ENCODE results near the gene LRP2. TPM values are rescaled to one million over a fixed set of nuclear protein-coding genes. Genes with fewer than 3 reads are reported as not detected.
"Not testable (repeated sequence)": the region's sequence is repeated elsewhere in the genome, so short reads cannot be mapped to it uniquely, and the experiment has no call there.

LRP2 gene
- total and polyA plus RNA-seq, 7 donors: 1.9 TPM; not detected in 6

GRCh38 chr2:169139145-169139544, 223.2 kb downstream of the LRP2 start:
- no peak for DNase-seq

GRCh38 chr2:169137924-169138323, 224.4 kb downstream of the LRP2 start:
- Histone ChIP-seq H3K36me3 (no peaks in the 10 kb centered on the region), H3K4me3 (no peak overlapping the region), H3K4me1 (no peaks in the 10 kb centered on the region), H3K27ac (no peak overlapping the region), H3K27me3 (no peaks in the 10 kb centered on the region), H3K9me3 (no peaks in the 10 kb centered on the region)
- 59 to 67% methylated on average over 2 of the region's 2 CpGs for WGBS, 2 donors
- TF ChIP-seq POLR2A (IDR thresholded peaks at IDR 0.05): no peak
- TF ChIP-seq EP300 (IDR thresholded peaks at IDR 0.05): no peak
- no peak for TF ChIP-seq POLR2AphosphoS5 (IDR thresholded peaks at IDR 0.05)
- no peak for TF ChIP-seq CTCF (IDR thresholded peaks at IDR 0.05)
- no peak for DNase-seq
- intact Hi-C loops (cut with DNase I): no loop called here

More at GRCh38 chr2:169139145-169139544, 223.2 kb downstream of the LRP2 start:
- intact Hi-C loops (cut with DNase I): no loop called here
- Histone ChIP-seq H3K36me3 (no peaks in the 10 kb centered on the region), H3K27me3 (no peaks in the 10 kb centered on the region), H3K4me3 (no peak overlapping the region), H3K4me1 (no peaks in the 10 kb centered on the region), H3K27ac (no peak overlapping the region), H3K9me3 (no peaks in the 10 kb centered on the region)
- WGBS, 2 donors: 86 to 87% methylated on average over 7 of the region's 7 CpGs
- TF ChIP-seq POLR2A (IDR thresholded peaks at IDR 0.05): no peak
- TF ChIP-seq CTCF (IDR thresholded peaks at IDR 0.05): no peak
- TF ChIP-seq EP300 (IDR thresholded peaks at IDR 0.05): no peak
- TF ChIP-seq POLR2AphosphoS5 (IDR thresholded peaks at IDR 0.05): no peak

- H3K36me3 ChIP-seq: no peaks in the 10 kb centered on the region
- TF ChIP-seq POLR2A (IDR thresholded peaks at IDR 0.05) (no peak), POLR2AphosphoS5 (IDR thresholded peaks at IDR 0.05) (no peak), EP300 (IDR thresholded peaks at IDR 0.05) (no peak), CTCF (IDR thresholded peaks at IDR 0.05) (no peak)
- H3K4me3 ChIP-seq: no peak overlapping the region
- no peaks in the 10 kb centered on the region for H3K27me3 ChIP-seq
- WGBS, 2 donors: 87 to 92% methylated on average over 3 of the region's 3 CpGs
- intact Hi-C loops (cut with DNase I): no loop called here
- H3K27ac ChIP-seq: no peak overlapping the region
- no peaks in the 10 kb centered on the region for H3K4me1 ChIP-seq
- DNase-seq: no peak
- H3K9me3 ChIP-seq: no peaks in the 10 kb centered on the region
Measured at GRCh38 chr2:169136885-169137534, 225.3 kb downstream of the LRP2 start.

- H3K27ac ChIP-seq; DNase-seq; H3K9me3 ChIP-seq; intact Hi-C loops (cut with DNase I); H3K4me1 ChIP-seq; H3K27me3 ChIP-seq; H3K4me3 ChIP-seq; H3K36me3 ChIP-seq: not testable (repeated sequence)
- WGBS, 2 donors: 89 to 93% methylated on average over 4 to 5 of the region's 5 CpGs
Measured at GRCh38 chr2:169136428-169136827, 225.9 kb downstream of the LRP2 start.

GRCh38 chr2:169134272-169134671, 228.1 kb downstream of the LRP2 start:
- H3K9me3 ChIP-seq, DNase-seq, H3K27me3 ChIP-seq, H3K4me1 ChIP-seq, H3K27ac ChIP-seq, H3K36me3 ChIP-seq, H3K4me3 ChIP-seq: not testable (repeated sequence)
- WGBS, 2 donors: 78 to 87% methylated on average over 6 of the region's 6 CpGs
- intact Hi-C loops (cut with DNase I): loop anchor here (5.0 kb wide), 1 partner anchor 172 kb away; no protein-coding TSS in a partner anchor
